GM19238 (cell line): ENCODE data around the gene RNF38.
"Not testable (repeated sequence)": the region's sequence is repeated elsewhere in the genome, so short reads cannot be mapped to it uniquely, and the experiment has no call there.

Source experiments
- DNase-seq: peaks from one replicate; pipeline ENCODE4 v3.0.0; 2011; ENCODE audit warnings: low spot score; ENCODE audit not compliant: insufficient read length

The RNF38 gene

DNA sequence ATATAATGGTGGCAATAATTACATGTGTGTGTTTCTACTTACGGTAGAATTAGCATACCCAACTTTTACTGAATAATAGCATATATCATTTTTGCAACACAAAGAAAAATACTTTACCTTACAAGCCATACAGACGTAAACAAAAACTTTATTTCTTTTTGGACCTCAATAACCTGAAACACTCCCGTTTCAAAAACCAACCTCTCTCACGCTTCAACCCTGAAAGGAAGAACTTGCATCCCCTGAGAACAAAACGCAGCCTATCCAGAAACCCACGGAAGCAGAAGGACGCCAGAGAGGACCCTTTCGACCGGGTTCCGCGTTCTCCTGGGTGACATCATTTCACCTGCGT is at the start of gene RNF38:
TSS of gene RNF38 (minus strand) at position 290 of the 352 bp plus-strand sequence. CDS start at position 129, 161 bp downstream.
- DNase-seq, result no peak

GRCh38 chr9:36448555-36448954 is 48.5 kb upstream of the RNF38 start:
- not testable (repeated sequence) for DNase-seq

DNA sequence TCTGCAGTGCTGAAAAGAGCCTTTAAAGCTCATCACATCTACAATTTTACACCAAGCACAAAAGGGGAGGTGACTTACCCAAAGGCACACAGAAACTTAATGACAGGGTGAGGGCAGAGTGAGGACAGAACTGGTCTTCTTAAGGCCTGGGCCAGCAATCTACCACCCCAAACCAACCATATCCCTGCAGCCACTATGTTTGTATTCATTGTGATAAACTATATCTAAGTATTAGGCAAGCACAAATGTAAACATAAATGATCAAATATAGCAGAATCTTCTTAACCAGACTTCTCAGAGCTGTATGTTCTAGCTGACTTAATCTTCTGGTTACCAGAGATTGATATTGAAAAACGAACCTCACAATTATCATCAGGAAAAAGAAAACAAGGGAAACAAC is 47.9 kb upstream of the RNF38 start:
- no peak for DNase-seq

DNA sequence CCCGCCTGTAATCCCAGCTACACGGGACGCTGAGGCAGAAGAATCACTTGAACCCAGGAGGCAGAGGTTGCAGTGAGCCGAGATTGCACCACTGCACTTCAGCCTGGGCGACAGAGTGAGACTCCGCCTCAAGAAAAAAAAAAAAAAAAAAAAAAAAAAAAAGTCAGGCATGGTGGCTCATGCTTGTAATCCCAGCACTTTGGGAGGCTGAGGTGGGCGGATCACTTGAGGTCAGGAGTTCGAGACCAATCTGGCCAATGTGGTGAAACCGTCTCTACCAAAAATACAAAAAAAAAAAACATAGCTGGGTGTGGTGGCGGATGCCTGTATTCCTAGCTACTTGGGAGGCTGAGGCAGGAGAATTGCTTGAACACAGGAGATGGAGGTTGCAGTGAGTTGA is 46.6 kb upstream of the RNF38 start:
- not testable (repeated sequence) for DNase-seq

GRCh38 chr9:36445800-36446361 is 45.8 kb upstream of the RNF38 start:
- no peak for DNase-seq

DNA sequence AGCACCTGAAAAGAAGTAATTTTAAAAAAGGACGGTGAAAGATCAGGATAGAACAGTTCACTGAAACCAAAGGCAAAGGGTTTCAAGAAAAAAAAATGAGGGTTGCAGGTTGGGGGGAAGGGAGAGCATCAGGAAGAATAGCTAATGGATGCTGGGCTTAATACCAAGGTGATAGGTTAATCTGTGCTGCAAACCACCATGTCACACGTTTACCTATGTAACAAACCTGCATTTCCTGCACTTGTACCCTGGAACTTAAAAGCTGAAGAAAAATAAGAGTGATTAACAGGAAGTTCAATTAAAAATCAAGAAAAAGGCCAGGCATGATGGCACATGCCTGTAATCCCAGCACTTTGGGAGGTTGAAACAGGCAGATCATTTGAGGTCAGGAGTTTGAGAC is 44.1 kb upstream of the RNF38 start:
- no peak for DNase-seq

GRCh38 chr9:36443581-36443980 is 43.5 kb upstream of the RNF38 start:
- DNase-seq, result no peak

DNA sequence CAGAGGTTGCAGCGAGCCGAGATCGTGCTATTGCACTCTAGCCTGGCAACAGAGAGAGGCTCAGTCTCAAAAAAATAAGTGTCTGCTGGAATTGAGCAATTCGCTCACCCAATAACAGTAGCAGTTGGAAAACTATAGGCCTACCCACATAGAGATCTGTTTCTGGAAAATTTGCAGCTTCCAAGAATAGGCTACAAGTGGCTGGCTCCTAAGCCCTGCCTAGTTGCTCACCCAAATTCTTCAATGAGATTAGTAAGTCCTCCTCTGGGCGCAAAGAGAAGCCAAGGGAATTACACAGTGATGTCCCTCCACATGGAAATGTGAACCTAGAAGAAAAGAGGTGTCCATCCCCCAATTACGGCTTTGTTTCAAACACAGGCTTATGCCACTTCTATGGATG is 42.6 kb upstream of the RNF38 start:
- DNase-seq, result no peak

GRCh38 chr9:36441966-36442365 is 41.9 kb upstream of the RNF38 start:
- DNase-seq, result no peak

- DNase-seq, result no peak
These were observed 38.6 kb upstream of the RNF38 start for GRCh38 chr9:36438536-36439236.

DNA sequence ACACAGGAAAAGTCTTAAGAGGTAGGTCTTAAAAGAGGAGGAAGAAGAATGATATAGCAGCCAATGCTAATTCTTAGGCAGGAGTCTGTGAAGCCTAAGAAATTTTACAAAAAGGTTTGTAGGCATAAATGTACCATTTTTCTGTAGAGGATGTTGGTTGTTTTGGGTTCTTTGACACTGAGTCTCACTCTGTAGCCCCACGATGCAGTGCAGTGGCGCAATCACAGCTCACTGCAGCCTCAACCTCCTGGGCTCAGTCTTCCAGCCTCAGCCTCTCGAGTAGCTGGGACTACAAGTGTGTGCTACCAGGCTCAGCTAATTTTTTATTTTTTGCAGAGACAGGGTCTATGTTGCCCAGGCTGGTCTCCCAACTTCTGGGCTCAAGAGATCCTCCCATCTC is 37.7 kb upstream of the RNF38 start:
- no peak for DNase-seq

GRCh38 chr9:36436909-36437308 is 36.8 kb upstream of the RNF38 start:
- DNase-seq, result no peak

- DNase-seq, result no peak
These were observed 33.3 kb upstream of the RNF38 start for GRCh38 chr9:36433386-36433785.

- no peak for DNase-seq
These were observed 31.0 kb upstream of the RNF38 start for GRCh38 chr9:36431078-36431477.

DNA sequence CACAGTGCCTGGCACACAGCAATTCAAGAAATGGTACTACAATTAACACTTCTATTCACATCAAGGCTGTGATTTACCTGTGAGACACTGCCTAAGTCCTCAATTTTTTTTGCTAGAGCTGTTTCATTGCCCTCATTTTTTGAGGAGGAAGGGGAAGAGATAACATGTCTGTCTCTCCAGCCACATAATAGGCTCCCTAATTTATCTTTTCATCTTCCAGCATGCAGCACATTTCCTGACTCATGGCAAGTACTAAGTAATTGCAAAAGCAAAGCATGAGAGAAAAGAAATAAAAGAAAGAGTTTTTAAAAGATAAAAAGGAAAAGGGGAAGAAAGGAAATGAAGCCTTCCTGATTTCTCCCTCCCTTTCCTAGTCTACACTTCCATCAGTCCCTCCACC is 26.9 kb upstream of the RNF38 start:
- DNase-seq, result no peak

GRCh38 chr9:36426348-36426747 is 26.3 kb upstream of the RNF38 start:
- DNase-seq, result no peak

GRCh38 chr9:36424289-36425055 is 24.4 kb upstream of the RNF38 start:
- no peak for DNase-seq

DNA sequence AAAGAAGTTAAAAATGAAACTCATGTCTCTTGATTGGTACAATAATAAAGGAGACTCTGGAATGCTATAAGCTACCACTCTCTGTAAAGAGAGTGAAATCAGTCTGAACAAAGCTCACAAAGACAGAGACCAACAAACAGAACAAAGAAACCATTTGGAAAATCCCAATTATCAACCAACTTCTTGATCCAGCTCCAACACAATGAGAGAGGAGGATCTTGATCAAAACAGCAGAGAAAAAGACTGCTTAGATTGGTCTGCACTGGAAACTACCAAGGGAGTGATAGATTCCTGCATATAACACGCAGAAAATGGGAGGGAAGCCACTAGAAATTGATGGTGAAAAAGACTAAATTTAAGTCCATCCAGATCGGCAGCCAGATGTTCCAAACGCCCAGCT is 23.1 kb upstream of the RNF38 start:
- no peak for DNase-seq

DNA sequence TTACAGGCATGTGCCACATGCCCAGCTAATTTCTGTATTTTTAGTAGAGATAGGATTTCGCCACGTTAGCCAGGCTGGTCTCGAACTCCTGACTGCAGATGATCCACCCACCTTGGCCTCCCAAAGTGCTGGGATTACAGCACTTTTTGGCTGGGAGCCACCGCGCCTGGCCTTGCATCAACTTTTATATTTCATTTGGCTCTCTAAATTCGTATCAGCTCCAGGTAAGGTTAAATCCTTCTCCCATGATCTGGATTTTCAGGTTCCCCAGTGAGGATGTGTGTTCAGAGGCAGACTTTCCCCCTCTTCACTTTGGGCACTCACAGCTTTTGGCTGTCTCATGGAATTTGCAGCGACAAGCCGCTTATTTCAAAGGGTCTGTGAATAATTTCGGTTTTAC is 16.8 kb upstream of the RNF38 start:
- DNase-seq, result no peak

GRCh38 chr9:36415822-36416525 is 15.9 kb upstream of the RNF38 start:
- no peak for DNase-seq

DNA sequence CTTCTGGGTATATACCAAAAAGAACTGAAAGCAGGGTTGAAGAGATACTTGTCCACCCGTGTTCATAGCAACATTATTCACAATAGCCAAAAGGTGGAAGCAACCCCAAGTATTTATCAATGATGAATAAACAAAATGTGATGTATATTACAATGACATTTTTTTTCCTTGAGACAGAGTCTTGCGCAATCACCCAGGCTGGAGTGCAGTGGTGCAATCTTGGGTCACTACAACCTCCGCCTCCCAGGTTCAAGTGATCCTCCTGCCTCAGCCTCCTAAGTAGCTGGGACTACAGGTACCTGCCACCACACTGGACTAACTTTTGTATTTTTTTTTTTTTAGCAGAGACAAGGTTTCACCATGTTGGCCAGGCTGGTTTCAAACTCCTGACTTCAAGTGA is 11.3 kb upstream of the RNF38 start:
- not testable (repeated sequence) for DNase-seq

GRCh38 chr9:36409076-36409475 is 9.0 kb upstream of the RNF38 start:
- DNase-seq, result not testable (repeated sequence)
